NCI-H526 (cell line): ENCODE data around the gene PLCB2.
A peak's percentile ranks its signal among the peaks of the same experiment; 100 is the strongest.

Source experiments
- DNase-seq, 2 experiments: peaks; one replicate each; lab custom pipeline; 2025; lab: John Stamatoyannopoulos, UW

PLCB2 gene

DNA sequence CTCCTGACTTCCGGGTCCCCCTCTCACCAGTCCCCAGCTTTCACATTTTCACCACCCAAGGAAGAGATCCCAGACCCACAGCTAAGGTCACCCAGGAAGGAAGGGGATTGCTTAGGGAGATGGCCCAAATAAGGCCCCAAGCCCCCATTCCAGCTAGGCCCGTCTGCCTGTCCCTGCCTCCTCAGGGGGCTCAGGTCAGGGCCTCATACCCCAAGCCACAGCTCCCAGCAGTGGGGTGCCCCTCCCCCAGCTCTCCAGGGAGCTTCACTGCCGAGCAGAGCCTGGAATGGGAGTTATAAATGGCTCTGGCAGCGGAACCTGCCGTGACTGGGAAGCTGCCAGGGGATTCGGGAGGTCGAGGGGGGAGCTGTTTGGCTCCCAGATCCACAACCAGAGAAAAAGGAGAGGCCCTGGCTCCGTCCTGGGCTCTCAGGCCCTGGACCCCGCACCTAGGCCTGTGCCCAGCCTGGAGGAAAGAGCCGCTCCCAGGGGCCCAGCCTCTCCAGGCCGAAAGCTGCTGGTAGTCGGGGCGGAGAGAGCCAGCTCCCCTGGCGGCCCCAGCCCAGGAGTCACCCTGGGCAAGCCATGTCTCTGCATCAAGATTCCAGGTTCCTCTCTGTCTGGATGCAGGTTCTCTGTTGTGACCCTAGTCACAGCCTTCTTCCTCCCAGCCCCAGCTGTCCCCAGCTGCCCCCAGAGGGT, 32.5 kb upstream of the PLCB2 start:
- DNase-seq = peak in 1 of 2 experiments; percentile 75

DNA sequence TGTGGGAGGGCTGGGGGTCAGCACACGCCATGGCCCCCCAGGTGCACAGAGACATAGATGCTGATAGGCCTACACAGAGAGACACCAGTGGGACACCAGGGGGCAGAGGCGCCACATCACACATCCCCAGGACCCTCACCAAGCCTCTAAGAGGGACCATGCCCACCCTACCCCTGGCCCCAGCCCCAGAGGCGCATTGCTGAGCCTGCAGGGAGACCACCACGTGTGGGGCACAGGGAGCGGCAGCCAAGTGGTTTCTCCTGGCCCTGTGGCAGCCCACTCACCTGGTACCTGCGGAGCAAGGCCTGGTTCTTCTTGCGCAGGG, 31.8 kb upstream of the PLCB2 start:
- peak in 1 of 2 experiments; percentile 42 for DNase-seq

DNA sequence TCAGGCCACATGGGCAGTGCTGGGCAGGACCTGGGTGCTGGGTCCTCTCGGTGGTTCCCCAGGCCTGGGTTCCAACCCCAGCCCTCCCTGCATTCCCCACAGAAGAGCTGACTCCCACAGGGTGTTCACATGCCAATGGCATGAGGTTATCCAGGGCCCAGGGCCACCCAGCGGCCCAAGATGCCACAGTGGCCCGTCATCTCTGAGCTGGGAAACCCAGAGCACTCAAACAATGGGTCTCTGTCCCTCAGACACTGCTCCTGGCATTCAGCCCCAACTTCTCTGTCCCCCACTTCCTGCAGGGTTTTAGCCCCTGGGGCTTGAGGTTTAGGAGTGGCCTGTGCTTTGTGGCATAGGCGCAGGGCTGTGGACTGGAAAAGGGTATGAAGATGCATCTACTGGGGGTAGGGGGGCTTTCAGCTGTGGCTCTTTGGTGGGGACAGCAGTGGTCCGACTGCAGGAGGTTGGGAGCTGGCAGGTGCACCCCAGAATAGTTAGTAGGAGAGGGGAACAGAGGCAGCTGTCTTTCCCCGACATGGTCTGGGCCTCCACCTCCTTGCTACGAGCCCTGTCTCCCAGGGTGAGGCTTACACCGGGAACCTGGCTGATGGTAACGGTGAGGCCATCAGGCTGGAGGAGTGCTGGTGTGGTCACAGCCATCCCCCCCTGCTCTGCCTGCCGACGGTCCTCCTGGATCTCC, 31.3 kb upstream of the PLCB2 start:
- DNase-seq = no peak

DNA sequence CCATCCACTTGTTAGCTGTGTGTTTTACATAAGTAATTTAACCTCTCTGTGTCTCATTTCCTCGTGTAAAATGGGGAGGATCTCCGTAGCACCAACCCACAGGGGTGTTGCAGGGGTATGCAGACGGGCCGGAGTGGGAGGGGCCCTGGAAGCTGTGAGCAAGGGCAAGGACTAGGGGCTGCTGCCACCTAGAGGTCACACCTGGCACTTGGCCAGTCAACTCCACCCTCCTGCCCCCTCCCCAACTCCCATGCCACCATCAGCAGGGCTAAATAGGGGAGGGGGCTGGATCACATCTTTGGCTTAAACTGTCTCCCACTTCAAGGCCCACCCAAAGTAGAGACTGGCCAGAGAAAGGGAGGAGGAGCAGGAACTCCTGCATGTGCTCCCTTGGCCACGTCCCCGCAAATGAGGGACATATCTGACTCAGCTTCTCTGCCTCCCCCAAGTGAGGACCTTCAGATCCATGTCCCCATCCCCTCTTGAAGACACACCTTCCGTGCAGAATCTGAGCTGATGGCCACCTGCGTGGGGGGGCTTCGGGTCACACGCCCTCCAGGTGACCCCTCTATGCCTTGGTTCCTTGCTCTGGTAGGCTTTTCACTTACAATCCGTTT, 30.4 kb upstream of the PLCB2 start:
- peak; percentile 55 to 92 for DNase-seq

DNA sequence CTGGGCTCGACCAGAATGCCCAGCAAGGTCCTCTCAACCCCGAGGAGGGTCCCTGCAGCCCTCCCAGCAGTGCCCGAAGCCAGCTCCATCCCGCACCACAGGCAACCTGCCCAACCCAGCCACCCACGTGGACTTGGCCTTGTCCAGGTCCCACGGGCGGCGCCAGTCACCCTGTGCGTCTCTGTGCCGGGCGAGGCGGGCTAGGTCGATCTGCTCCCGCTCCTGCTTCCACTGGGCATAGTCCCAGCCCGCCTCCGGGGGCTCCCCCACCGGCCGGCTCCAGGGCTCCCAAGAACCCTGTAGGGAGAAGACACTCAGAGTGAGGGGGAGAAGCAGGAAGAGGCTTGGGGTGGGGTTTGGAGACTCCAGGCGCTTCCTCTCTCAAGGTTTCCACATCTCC, 29.9 kb upstream of the PLCB2 start:
- DNase-seq = no peak

DNA sequence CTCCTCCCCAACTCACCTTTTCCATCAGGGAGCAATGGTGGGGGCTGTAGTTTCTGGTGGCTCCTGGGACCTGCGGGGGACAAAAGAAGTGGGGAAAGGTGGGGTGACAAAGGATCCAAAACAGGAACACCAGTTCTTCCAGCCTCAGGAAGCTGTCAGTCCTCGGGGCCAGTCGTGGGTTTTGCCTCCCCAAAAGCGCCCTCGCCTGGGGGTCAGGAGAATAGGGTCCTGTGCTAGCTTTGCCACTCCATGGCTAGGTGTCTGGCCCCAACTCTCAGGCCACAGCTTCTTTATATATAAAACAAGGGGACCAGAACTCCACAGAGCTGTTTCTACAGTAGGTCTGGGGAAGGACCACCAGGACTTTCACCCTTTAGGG, 29.0 kb upstream of the PLCB2 start:
- DNase-seq = peak in 1 of 2 experiments; percentile 57

DNA sequence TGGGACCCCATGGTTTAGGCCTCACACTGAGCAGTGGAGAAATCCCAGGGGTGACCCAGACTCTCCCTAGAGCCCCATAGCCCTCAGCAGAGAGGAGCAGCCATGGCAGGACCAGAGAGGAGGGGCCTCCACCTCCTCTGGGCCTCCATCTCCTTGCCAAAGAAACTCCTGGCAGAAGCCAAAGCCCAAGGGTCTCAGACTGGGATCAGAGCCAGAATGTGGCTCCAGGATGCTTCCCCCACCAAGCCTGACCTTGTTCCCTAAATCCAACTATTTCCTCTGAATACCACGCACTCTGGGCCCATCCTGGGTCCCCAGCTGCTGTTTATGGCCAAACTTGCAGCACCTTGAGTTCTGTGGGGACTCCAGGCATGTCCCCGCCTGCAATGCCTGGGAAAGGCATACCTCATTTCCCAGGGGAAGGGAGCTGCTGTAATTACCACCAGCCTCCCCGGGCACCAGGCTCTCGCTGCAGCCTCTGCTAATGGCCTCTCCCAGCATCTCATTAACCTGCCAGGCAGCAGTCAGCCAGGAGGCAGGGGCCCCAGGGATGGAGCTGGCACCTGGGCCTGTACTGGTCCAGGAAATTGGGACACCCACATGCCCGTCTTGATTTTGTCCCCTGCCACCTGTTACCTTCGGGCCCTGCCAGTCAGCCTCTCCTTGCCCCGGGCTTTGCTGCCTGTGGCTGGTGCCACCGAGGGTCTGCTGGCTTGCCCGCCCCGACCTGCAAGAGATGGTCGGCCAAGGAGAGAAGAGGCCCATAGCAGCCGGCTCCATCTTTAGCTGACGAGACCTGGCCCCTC, 28.4 kb upstream of the PLCB2 start:
- peak; percentile 60 to 88 for DNase-seq

DNA sequence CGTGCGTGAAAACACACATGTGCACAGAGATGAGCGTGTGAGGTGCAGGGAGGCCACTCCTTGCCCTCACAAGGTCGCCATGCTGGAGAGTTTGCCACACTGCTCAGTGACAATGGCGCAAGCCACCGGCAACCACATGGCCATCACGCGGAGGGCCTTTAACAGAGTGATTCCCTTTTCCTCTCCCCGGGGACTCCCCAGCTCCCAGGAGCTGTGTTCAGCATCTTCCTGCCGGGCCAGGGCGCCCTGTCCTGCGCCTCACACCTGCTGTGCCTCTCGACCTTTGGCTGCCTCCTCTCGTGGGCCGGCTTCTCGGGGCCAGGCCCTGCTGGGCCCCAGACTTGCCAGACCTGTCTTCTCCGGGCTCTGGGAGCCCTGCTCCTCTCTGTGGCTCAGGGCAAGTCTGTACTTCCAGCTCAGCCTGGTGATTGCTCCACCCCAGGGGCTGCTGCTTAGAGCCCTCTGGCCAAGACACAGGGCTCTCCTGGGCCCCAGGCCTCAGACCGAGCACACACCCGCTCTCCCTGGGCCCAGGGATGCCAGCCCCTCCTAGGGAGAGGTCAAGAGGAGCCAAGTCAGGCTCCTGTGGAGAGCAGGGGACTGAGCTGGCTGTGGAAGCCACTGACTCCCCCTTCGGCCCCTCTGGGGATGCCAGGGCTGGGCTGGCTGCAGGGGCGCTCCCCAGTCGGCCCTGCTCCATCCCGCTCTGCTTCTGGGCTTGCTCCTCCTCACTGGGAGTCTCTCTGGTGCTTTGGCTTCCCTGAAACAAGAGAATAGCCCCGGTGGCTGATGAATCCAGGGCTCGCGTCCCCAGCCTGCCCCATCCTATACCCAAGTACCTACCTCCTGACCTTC, 27.4 kb upstream of the PLCB2 start:
- DNase-seq = no peak

DNA sequence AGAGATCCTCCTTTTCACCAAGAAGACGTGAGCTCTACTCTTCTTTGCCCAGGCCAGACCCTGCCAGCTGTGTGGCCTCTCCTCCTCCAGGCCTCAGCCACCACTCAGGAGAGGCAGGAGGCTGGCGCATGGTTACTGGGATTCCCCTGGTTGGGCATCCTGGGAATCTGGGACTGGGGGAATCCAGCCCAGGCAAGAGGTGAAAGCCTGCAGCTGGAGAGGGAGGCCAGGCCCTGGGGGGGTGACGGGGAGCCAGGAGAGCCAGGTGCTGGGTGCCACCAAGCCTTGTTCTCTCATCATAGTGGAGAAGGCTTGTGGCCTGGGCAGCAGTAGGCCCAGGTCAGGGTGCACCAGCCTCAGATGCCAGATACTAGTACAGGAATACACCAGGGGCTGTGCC, 26.8 kb upstream of the PLCB2 start:
- DNase-seq = no peak

DNA sequence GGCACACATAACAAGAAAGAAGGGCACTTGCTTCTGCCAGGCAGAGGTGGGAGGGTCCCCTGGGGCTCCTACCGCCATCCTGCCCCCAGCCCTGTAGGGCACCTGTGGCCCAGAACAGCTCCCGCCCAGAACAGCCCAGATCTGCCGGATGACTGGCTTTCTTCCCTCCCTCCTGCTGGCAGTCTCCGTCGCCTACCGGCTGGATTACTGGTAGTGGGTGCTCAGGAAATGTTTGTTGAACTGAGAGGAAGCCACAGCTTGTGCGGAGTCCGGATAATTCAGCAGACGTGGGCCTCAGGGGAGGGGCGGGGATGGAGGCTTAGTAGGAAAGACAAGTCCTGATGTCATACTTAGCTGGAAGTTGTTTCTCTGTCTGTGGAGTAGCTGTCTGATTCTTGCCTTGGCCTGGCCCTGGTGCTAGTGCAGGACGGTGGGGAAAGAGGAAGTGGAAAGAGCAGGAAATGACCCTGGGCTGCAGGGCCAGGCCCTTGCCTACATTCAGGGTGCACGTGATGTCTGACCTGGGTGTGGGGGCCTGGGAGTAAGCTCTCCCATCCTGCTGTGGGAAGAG, 26.3 kb upstream of the PLCB2 start:
- peak in 1 of 2 experiments; percentile 23 for DNase-seq

DNA sequence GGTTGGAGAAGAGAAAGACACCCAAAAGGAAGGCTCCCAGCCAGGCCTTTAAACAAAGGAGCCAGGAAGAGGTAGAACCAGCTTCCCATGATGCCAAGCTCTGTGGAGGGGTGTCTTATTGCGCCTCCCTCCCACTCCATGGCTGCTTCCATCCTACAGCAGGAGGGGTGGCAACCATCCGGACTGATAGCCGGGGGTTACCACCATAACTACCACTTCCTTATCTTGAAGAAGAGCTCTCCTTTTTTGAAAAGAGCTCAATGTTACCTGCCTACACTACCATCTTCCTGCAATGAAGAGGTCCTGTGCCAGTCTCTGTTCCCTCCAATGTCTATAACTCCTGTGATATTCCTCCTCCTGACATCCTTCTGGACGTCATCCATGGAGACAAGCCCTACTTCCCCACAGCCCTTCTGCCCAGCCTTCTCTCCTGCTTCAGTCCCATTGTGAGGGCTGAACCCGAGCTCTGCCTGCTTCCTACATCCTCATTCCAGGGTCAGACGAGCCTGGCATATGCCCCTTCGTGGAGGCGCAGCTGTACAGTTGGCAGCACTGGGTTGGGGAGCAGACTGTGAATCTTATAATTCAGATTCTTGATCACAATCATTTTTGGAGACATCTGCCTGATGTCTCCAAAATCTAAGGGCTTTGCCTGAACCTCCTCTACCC, 24.5 kb upstream of the PLCB2 start:
- DNase-seq = no peak

DNA sequence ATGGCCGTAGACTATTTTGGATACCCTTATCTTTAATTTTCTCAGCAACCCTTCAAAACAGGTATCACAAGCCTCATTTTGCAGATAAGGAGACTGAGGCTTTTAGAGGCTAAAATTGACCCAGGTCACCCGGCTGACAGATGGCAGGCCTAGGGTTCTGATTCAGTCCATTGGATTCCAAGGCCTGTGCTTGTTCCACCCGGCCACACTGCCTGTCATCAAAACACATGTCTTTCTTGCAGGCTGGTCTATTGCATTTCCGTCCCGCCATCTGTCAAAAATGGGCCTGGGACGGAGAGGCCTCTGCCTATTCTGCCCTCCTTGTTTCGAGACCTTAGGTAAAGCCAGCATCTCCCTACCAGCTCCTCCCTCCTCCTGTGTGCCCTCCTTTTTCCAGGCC, 23.9 kb upstream of the PLCB2 start:
- DNase-seq = no peak

DNA sequence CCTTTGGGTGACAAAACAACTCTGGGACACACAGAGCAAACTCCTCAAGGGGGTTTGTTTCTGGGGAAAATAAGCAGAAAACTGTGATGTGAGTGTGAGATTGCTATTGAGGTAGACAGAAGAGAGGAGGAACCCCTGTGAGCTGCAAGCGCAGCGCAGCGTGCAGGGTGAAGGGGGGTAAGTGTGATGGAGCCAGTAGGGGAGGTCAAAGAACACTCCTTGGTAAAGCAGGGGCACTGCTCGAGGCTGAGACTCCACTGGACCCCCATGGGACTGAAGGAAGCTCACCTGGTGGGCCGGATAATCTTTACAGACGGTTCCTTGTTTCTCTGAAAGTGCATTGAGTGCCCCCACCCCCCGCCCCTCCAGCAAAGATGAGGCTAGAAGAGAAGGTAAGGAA, 23.3 kb upstream of the PLCB2 start:
- no peak for DNase-seq

DNA sequence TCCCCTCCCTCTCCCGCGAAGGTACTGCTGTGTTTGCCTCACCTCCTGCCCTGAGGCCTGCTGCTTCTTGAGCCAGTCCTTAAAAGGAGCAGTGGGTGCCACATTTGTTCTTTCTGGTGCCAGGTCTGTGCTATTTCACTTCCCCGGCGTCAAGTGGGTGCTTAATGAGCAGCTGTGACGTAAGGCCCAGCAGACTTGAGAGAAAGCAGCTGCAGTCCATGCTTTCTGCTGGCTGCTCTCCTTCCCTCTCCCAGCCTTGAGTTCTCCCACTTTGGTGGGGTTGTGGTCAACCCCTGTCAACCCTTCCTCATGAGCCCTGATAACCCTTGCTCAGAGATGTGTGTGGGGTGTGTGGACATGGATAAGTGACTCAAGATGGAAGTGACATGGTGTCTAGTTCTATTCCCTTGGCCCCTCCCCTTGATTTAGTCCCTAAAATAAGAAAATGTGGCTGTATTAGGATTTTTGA, 22.7 kb upstream of the PLCB2 start:
- DNase-seq = no peak

DNA sequence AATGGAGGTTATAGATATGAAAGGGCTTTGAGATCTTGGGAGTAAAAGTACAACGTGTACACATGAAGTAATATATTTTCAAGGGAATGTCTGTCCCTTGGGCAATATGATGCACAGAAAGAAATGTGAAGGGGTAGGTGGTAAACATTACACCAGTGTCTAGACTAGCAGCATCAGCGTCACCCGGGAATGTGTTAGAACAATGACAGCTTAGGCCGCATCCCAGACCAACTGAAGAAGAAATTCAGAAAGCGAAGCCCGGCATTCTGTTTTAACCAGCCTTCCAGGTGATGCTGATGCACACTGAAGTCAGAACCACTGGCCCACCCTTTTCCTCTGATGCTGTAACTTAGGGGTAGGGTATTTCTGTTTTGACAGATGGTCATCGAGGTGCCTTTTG, 22.1 kb upstream of the PLCB2 start:
- DNase-seq = no peak

DNA sequence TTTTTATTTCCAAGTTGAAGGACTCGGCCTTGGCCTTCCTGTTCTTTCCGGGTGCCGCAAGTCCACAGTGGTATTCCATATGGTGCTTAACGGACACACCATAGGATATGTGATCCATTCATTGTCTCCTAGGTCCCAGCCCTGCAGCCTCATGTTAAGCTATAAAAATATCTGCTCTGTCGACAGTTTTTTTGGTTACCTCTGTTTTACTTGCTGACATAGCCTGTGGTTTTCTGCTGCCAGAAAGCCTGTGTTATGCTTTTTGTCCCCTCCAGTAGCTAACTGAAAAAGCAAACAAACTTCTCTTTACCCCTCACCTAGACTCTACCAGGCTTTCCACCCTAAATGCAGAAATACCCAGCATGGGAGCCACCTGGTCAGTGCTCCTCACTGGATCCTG, 21.0 kb upstream of the PLCB2 start:
- no peak for DNase-seq

DNA sequence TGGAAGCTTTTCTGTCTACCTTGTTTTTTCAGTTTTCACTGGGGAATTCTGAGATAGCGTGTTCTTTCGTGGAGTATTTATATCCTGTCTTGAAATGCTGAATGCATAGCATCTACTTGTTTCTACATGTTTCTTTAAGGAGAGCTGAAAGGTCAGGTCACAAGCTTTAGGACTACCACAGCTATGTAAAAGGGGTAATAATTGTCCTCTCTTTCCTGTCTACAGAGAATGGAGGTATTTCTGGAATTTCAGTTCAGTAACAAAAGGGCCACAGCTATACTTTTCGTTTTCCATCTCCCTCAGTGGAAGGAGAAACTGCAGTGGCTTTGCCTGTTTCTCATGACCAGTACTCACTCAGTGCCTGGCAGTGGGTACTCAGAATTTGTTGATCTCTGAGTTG, 20.4 kb upstream of the PLCB2 start:
- no peak for DNase-seq

DNA sequence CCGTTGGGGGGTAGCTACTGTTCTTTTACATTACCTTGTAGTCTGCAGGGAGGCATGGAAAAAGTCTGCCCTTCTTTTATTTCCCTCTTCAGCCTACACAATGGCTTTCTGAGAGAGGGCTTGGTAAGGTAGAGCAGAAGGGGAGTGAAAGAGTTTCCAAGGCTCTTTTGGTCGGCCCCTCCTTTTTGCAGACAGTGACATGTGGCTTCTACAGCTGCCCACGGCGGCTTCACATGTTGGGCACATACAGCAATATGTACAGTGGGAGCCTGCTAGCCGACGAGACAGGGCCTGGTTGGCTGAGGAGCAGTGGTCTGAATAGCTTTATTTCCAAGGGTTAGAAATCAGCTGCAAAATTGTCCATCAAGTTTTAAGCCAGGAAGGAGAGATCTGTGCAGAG, 19.7 kb upstream of the PLCB2 start:
- DNase-seq = no peak

DNA sequence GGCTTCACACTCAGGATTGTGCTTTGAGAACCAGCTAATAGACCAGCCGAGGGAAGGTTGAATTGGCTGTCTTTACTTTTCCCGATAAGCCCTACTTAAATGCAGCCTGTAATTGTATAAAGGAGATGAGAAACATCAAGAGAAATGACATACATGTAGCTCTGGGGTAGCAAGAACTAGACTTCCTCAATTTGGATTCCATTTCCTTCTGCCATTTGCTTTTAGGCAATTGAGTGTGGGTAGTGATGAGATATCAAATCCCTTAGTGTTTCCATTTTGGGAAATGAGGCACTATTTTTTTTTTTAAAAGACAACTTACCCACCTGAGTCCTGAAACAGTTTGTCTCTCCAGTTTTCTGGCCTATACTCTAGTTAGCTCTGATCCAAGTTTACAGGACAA, 18.0 kb upstream of the PLCB2 start:
- DNase-seq = no peak

DNA sequence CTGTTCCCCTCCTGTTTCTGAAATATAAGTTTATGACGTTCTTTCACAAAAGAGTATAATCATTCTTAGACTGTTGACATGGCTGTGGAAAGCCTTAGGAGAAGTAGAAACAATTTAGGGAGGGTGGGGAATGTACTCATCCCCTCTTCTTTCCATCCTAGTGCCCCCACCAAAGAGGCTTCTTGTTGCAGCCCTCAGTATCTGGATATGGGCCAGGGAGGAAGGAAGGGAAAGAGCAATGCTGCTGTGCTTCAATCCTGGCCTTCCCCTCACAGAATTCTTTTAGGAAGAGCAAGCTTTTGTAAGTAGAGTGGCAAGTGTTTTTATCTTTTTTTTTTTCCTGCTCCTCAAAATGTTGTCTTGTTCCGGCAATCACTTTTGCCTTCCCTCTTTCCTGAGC, 17.5 kb upstream of the PLCB2 start:
- DNase-seq = no peak
